CD14-positive monocyte (primary cell): ENCODE measurements around the gene DYNC1H1. TPM values are rescaled to one million over a fixed set of nuclear protein-coding genes. Genes with fewer than 3 reads are reported as not detected.
A peak's percentile ranks its signal among the peaks of the same experiment; 100 is the strongest.
"Not testable (repeated sequence)": the region's sequence is repeated elsewhere in the genome, so short reads cannot be mapped to it uniquely, and the experiment has no call there.

Experiments
- DNase-seq, 3 donors: peaks; one replicate each; pipeline ENCODE4 v3.0.0-alpha.2; 2011 to 2022
- H2AFZ ChIP-seq: 2 replicates; pipeline ENCODE4 v1.6.0; 2012; ENCODE audit warnings: mild to moderate bottlenecking, low read depth, low read length, inconsistent platforms; ENCODE audit not compliant: insufficient read depth, poor library complexity, severe bottlenecking
- H3K27ac ChIP-seq, 2 donors: 1 replicate in 1 of 2; 2 replicates in 1 of 2; pipeline ENCODE4 v1.5.1; 2012 to 2013; ENCODE audit warnings: low read length in 2 of 2, control low read depth in 1 of 2, inconsistent platforms in 1 of 2, low read depth in 1 of 2, mild to moderate bottlenecking in 1 of 2
- H3K27me3 ChIP-seq, 2 donors: one replicate each; pipeline versions ENCODE4 v1.6.0 to v1.6.1; 2011 to 2013; ENCODE audit warnings: low read length in 2 of 2; ENCODE audit not compliant: control insufficient read depth in 2 of 2, insufficient read depth in 2 of 2
- H3K36me3 ChIP-seq, 2 donors: replicated peaks in 1 of 2; 1 replicate in 1 of 2; 2 replicates in 1 of 2; pipeline versions ENCODE4 v1.5.1 to v1.6.1; 2012 to 2013; ENCODE audit warnings: low read length in 2 of 2, control low read depth in 1 of 2, inconsistent platforms in 1 of 2, mild to moderate bottlenecking in 1 of 2; ENCODE audit not compliant: insufficient read depth in 2 of 2, control insufficient read depth in 1 of 2
- H3K4me1 ChIP-seq, 2 donors: 1 replicate in 1 of 2; 2 replicates in 1 of 2; pipeline versions ENCODE4 v1.5.1 to v1.6.1; 2012 to 2013; ENCODE audit warnings: low read length in 2 of 2, control low read depth in 1 of 2, inconsistent platforms in 1 of 2, mild to moderate bottlenecking in 1 of 2, moderate library complexity in 1 of 2; ENCODE audit not compliant: insufficient read depth in 2 of 2, control insufficient read depth in 1 of 2
- H3K4me2 ChIP-seq: replicated peaks from 2 replicates; pipeline ENCODE3; 2012; ENCODE audit warnings: low read length, moderate library complexity, mild to moderate bottlenecking; ENCODE audit not compliant: poor library complexity, severe bottlenecking; ENCODE audit errors: extremely low read depth
- H3K4me3 ChIP-seq, 3 experiments: fragments of 200-600 bp in 1 of 3; sonication (generic) in 1 of 3; replicated peaks in 1 of 3; 1 replicate in 2 of 3; 2 replicates in 1 of 3; pipeline ENCODE4 v1.5.1; 2011 to 2013; ENCODE audit warnings: low read length in 3 of 3, mild to moderate bottlenecking in 3 of 3, control low read depth in 2 of 3, low read depth in 2 of 3, inconsistent platforms in 1 of 3, moderate library complexity in 1 of 3
- H3K79me2 ChIP-seq: 2 replicates; pipeline ENCODE4 v1.6.0; 2012; ENCODE audit warnings: mild to moderate bottlenecking, control low read depth, inconsistent platforms, low read length, moderate library complexity; ENCODE audit not compliant: insufficient read depth
- H3K9ac ChIP-seq: 2 replicates; pipeline ENCODE4 v1.6.0; 2017; ENCODE audit warnings: low read length, mild to moderate bottlenecking; ENCODE audit not compliant: insufficient read depth, poor library complexity, severe bottlenecking
- H3K9me3 ChIP-seq, 2 donors: replicated peaks in 1 of 2; 1 replicate in 1 of 2; 2 replicates in 1 of 2; pipeline versions ENCODE4 v1.5.1 to v1.6.1; 2012 to 2013; ENCODE audit warnings: low read length in 2 of 2, control low read depth in 1 of 2; ENCODE audit not compliant: control insufficient read depth in 1 of 2, insufficient read depth in 1 of 2
- H4K20me1 ChIP-seq: 2 replicates; pipeline ENCODE4 v1.6.0; 2012; ENCODE audit warnings: mild to moderate bottlenecking, low read length, control low read depth, moderate library complexity; ENCODE audit not compliant: insufficient read depth
- H3K27ac Mint-ChIP-seq, 7 donors: one replicate each; pipeline ENCODE4 v1.8.0; 2020; ENCODE audit warnings: mild to moderate bottlenecking in 7 of 7, mixed read lengths in 7 of 7, moderate library complexity in 6 of 7, inconsistent platforms in 2 of 7
- H3K27me3 Mint-ChIP-seq, 3 donors: one replicate each; pipeline ENCODE4 v1.8.0; 2021 to 2022; ENCODE audit warnings: low read depth in 3 of 3, mild to moderate bottlenecking in 3 of 3, mixed read lengths in 3 of 3, moderate library complexity in 3 of 3, inconsistent platforms in 1 of 3
- H3K36me3 Mint-ChIP-seq, 2 donors: one replicate each; pipeline ENCODE4 v1.8.0; 2020; ENCODE audit warnings: mixed read lengths in 2 of 2, inconsistent platforms in 1 of 2, mild to moderate bottlenecking in 1 of 2
- H3K4me1 Mint-ChIP-seq: one replicate; pipeline ENCODE4 v1.8.0; 2020; ENCODE audit warnings: mild to moderate bottlenecking, mixed read lengths
- H3K4me3 Mint-ChIP-seq, 2 donors: one replicate each; pipeline ENCODE4 v1.8.0; 2020; ENCODE audit warnings: mild to moderate bottlenecking in 2 of 2, mixed read lengths in 2 of 2, moderate library complexity in 1 of 2
- H3K9me3 Mint-ChIP-seq, 7 donors: one replicate each; pipeline ENCODE4 v1.8.0; 2020 to 2022; ENCODE audit warnings: mixed read lengths in 7 of 7, mild to moderate bottlenecking in 6 of 7, moderate library complexity in 6 of 7, inconsistent platforms in 2 of 7
- WGBS: methylation state at CpG from one replicate; pipeline ENCODE4 v1.1.5; 2013; ENCODE audit warnings: missing lambda C conversion rate; ENCODE audit not compliant: insufficient coverage; 5-methylcytosine and 5-hydroxymethylcytosine counted together
- intact Hi-C, 2 donors: fragments of 100-400 bp; cut with micrococcal nuclease; formaldehyde crosslinking; loops; one replicate each; pipeline versions ENCODE4 v1.15.0 to v1.15.1; 2023
- polyA plus RNA-seq, 3 donors: library from polyadenylated mRNA; depleted of rRNA in 1 of 3; unstranded in 2 of 3; stranded (reverse) in 1 of 3; fragments of 300-500 nt in 2 of 3; fragments of >200 nt in 1 of 3; fragmentation: Illumina TruSeq in 2 of 3; gene quantifications; 1 replicate in 2 of 3; 2 replicates in 1 of 3; pipeline ENCODE4 v1.2.3, GENCODE V29; 2012 to 2021
- TF ChIP-seq, protein P1 (sequence below): fragments of 200-600 bp; IDR thresholded peaks from one replicate; pipeline ENCODE4 v1.8.0; 2022; ENCODE audit warnings: antibody characterized with exemption, mild to moderate bottlenecking

DYNC1H1 gene
- polyA plus RNA-seq, 3 donors, result 14.7 to 87.3 (median 23.6) TPM

DNA sequence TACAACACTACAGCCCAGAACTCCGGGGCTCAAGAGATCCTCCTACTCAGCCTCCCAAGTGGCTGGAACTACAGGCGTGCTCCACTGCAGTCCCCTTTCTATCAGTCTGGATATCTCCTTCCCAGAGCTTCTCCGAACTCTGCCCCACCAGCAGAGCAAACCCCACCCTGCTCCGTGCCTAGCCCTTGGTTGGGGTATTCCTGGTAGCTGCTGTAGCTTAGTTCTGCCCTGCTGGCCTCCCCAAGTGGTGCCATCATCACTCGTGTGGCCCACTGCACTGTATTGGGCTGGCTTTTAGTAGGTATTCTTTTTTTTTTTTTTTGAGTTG lies 113.0 kb downstream of the DYNC1H1 start:
- no peak for DNase-seq
- no peak overlapping the region for H3K9ac ChIP-seq
- peaks cover 0 to 2% (median 0%) of the 10 kb centered on the region in 7 donors for H3K9me3 Mint-ChIP-seq
- H4K20me1 ChIP-seq, result peaks cover 30% of the 10 kb centered on the region
- H3K27ac ChIP-seq, result no peak overlapping the region
- intact Hi-C loops, result no loop called here
- TF ChIP-seq, protein P1, sequence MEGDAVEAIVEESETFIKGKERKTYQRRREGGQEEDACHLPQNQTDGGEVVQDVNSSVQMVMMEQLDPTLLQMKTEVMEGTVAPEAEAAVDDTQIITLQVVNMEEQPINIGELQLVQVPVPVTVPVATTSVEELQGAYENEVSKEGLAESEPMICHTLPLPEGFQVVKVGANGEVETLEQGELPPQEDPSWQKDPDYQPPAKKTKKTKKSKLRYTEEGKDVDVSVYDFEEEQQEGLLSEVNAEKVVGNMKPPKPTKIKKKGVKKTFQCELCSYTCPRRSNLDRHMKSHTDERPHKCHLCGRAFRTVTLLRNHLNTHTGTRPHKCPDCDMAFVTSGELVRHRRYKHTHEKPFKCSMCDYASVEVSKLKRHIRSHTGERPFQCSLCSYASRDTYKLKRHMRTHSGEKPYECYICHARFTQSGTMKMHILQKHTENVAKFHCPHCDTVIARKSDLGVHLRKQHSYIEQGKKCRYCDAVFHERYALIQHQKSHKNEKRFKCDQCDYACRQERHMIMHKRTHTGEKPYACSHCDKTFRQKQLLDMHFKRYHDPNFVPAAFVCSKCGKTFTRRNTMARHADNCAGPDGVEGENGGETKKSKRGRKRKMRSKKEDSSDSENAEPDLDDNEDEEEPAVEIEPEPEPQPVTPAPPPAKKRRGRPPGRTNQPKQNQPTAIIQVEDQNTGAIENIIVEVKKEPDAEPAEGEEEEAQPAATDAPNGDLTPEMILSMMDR, result no peak
- peaks cover 30 to 43% of the 10 kb centered on the region in 2 donors for H3K36me3 ChIP-seq
- H3K4me3 ChIP-seq, result no peak overlapping the region
- peaks cover 38 to 44% of the 10 kb centered on the region in 2 donors for H3K36me3 Mint-ChIP-seq
- H3K79me2 ChIP-seq, result peaks cover 4% of the 10 kb centered on the region
- H3K27me3 Mint-ChIP-seq, result peaks cover 0 to 1% (median 0%) of the 10 kb centered on the region in 3 donors
- H3K27ac Mint-ChIP-seq, result peak overlapping the region in 5 of 7 donors; percentile 30 to 75 (median 51)
- no peaks in the 10 kb centered on the region for H3K27me3 ChIP-seq
- no peaks in the 10 kb centered on the region for H3K9me3 ChIP-seq
- 78% methylated on average over 3 of the region's 5 CpGs for WGBS
- H3K4me2 ChIP-seq, result no peak overlapping the region
- H3K4me1 ChIP-seq, result peaks cover 0 to 3% of the 10 kb centered on the region in 2 donors
- H3K4me1 Mint-ChIP-seq, result peaks cover 7% of the 10 kb centered on the region
- H2AFZ ChIP-seq, result no peak overlapping the region
- no peak overlapping the region for H3K4me3 Mint-ChIP-seq

DNA sequence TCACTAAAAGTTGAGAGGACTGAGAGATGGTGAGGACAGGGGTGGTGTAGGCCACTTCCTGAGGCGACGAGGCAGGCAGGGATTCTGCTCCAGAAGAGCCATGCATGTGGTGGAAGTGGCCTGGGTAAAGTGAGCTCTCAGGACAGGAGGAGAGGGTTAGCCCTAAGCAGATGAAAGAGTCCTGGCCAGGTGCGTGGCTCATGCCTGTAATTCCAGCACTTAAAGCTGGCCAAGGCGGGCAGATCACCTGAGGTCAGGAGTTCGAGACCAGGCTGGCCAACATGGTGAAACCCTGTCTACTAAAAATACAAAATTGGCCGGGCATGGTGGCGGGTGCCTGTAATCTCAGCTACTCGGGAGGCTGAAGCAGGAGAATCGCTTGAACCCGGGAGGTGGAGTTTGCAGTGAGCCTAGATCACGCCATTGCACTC lies 114.0 kb downstream of the DYNC1H1 start:
- H3K4me3 ChIP-seq, H3K9ac ChIP-seq, H3K4me2 ChIP-seq, H3K4me1 ChIP-seq, H3K27ac ChIP-seq, H3K9me3 Mint-ChIP-seq, H3K9me3 ChIP-seq, H2AFZ ChIP-seq, H3K27me3 ChIP-seq, H3K4me3 Mint-ChIP-seq, H3K27me3 Mint-ChIP-seq, DNase-seq, intact Hi-C loops: not testable (repeated sequence)
- 93% methylated on average over 4 of the region's 11 CpGs for WGBS
- Mint-ChIP-seq H3K27ac (peak overlapping the region; percentile 31 to 72 (median 46)), H3K36me3 (peaks cover 47 to 54% of the 10 kb centered on the region in 2 donors), H3K4me1 (peaks cover 11% of the 10 kb centered on the region)
- H3K79me2 ChIP-seq, result peaks cover 14% of the 10 kb centered on the region
- H4K20me1 ChIP-seq, result peaks cover 40% of the 10 kb centered on the region
- peaks cover 40 to 54% of the 10 kb centered on the region in 2 donors for H3K36me3 ChIP-seq
